SU-DHL-6 (cell line): ENCODE measurements around the gene MLXIPL.

Source experiments
- CTCF ChIP-seq: fragments of 200-600 bp; sonication (generic); IDR thresholded peaks from one replicate; pipeline ENCODE4 v1.5.1; 2017; ENCODE audit warnings: antibody characterized with exemption, mild to moderate bottlenecking, low read length, moderate library complexity; ENCODE audit not compliant: insufficient read depth, poor library complexity, severe bottlenecking
- EZH2phosphoT487 ChIP-seq: fragments of 200-600 bp; sonication (generic), shearing (Covaris generic); conservative IDR thresholded peaks from 2 replicates; pipeline ENCODE4 v1.6.1; 2018; ENCODE audit warnings: mild to moderate bottlenecking, antibody characterized with exemption, low read length, moderate library complexity, mixed read lengths

GRCh38 chr7:73624669-73625001 is 313 bp upstream of the MLXIPL start:
- no peak for TF ChIP-seq CTCF
- TF ChIP-seq EZH2phosphoT487 = no peak
